ENCODE results near the gene KRI1. TPM values are rescaled to one million over a fixed set of nuclear protein-coding genes. Genes with fewer than 3 reads are reported as not detected.

KRI1 gene
- polyA plus RNA-seq (2013, experiment 1 of 2; ENCODE audit: insufficient read length), result 23.2 TPM
- 20.4 TPM for polyA plus RNA-seq (2013, experiment 2 of 2; ENCODE audit: insufficient read length)

DNA sequence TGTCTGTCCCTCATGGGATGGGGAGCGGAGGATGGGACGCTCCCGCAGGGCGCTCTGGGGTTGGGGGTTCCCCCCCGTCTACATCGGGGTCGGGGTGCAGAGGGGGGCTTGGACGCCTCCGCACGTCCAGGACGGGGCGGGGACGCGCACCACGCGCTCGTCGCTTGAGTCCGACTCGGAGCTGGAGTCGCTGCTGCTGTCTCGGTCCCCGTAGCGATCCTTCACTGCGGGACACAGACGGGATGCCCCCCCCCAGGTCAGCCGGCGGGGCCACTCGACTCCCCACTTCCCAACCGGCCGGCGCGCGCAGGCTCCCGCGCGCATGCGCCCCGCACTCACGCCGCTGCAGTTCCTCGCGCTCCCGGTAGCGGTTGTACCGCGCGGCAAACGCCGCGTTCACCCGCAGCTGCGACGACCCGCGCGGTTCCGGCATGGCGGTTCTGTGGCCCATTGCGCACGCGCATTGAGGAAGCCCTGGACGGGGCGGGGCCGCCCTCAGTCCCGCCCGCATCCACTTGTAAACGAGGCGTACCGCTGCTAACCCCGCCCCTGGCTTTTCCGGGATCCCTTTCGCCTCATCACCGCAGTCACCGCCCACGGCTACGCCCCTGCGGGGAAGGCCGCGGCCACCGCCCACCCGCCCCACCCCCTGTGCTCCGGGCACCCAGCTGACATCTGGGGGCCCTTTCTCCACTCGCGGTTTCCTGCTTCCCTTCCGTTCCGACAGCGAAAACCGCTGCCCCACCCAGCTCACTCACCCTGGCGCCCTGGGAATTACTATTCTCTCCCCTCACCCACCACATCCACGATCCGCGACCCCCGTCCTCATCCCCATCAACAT is at the start of gene KRI1:
Gene KRI1 (minus strand): TSS at position 444 of the 841 bp plus-strand sequence. CDS start 11 bp downstream, at position 433.
- peak; percentile 97 for DNase-seq

DNA sequence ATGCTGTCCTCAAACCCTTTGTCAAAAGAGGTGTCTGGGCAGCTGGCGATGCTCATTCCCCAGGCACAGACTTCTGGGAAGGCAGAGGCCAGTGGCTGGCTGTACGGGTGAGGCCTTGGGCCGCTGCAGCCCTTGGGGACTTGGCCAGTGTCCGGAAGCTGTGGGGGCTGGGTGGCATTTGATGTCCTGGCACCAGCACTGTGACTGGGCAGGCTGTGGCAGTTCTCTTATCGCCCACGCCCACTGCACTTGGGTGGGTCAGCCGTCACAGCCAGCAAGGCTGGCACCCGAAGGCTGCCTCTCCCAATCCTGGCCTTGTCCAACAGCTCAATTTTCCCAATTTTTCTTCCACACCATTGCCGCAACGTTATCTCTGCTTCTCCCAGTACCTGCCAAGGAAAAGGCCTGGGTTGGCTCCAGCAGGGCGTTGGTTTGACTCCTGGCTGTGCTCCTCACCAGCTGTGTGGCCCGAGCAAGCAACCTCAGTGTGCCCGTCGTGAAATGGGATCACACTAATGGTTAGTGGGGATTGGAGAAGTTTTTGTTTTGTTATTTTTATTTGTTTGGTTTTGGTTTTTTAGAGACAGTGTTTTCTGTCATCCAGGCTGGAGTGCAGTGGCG is 46.8 kb upstream of the KRI1 start:
- DNase-seq, result no peak

DNA sequence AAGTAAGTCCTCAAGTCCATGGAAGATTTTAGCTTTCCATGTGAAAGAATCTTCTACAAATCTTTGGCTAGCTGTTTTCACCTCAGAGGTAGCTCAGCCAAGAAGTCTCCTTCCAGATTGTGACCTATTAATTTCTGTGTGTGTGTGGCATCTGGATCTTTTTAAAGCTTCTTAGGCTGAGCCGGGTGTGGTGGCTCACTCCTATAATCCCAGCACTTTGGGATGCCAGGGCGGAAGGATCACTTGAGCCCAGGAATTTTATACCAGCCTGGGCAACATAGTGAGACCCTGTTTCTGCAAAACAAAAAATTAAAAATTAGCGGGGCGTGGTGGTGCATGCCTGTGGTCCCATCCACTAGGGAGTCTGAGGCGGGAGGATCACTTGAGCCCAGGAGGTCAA is 46.1 kb upstream of the KRI1 start:
- DNase-seq, result no peak

DNA sequence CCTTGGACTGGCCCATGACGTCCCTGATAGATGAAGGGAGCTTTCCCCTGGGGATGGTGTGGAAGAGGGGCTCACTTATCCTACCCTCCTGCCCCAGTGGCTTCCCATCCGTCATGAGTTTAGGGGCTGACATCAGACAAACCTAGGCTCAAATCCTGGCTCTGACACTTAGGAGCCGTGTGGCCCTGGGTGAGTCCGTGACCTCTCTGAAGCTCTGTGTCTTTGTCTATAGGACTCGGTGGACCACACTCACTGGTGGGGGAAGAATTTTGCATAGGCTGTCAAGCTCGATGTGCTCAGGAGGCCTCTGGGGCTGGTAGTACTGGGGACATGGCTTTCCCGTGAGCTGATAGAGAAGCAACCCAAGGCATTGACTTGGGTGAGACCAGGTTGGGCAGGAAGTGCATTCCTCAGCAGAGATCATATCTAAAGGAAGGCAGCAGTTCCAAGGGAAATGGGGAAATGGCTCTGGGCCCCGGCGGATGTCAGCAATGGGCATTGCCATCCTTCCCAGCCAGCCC is 38.7 kb upstream of the KRI1 start:
- DNase-seq, result no peak

DNA sequence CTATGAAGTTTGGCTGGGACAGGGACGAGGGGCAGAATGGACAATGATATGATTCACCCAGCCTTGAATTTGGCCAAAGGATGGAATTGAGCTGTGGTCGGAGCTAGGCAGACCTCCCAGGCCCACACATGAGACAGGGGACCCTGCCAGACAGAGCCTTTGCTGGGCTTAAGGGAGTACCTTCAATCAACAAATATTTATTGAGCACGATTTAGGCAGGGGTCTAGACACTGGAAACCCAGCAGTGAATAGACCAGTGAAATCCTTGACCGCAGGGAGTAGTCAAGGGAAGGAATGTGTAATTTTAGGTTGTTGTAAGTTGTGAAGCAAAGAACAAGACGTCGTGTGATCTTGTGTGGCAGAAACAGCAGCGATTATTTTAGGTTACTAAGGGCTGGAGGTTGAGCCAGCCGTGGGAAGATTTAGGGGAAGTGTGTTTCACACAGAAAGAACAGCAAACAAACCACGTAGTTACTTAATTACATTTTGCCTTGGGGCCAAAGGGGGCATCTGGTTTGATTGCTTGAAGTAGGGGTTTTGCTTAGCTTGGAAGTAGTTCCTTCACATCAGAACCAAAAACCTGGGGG is 38.2 kb upstream of the KRI1 start:
- DNase-seq, result no peak

DNA sequence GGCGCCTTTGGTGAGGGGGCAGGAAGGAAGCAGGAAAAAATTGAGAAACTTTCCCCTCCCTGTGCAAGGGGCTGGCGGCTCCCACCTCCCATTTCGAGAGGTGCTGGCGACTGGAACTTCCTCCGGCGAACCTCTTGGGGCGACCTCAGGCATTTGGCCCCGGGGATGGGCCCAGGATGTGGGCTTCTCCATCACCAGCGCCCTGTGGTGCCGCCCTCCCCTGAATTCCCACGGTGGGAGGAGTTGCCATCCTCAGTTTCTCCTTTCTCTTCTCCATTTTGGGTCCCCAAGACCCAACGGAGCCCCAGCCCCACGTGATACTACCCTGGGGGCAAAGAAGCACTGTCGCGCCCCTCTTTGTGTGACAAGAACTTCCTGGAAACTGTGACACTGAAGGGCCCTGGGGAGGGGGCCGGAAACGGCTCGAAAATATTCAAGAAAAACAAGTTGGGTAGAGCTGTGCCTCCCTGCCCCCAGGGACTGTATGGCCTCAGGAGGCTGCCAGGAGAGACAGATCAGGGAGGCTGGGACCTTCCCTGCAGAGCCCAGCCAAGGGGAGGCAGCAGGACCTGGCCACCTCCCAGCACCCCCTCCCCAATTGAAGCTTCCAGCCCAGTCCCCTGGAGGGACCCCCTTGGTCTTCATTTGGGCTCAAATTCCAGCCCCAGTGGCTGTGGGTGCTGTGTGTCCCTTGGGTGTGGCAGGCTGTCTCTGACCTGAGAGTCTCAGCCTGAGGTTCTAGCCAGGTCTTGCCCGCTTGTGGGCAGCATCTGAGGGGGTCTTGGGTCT is 37.5 kb upstream of the KRI1 start:
- peak; percentile 26 for DNase-seq

DNA sequence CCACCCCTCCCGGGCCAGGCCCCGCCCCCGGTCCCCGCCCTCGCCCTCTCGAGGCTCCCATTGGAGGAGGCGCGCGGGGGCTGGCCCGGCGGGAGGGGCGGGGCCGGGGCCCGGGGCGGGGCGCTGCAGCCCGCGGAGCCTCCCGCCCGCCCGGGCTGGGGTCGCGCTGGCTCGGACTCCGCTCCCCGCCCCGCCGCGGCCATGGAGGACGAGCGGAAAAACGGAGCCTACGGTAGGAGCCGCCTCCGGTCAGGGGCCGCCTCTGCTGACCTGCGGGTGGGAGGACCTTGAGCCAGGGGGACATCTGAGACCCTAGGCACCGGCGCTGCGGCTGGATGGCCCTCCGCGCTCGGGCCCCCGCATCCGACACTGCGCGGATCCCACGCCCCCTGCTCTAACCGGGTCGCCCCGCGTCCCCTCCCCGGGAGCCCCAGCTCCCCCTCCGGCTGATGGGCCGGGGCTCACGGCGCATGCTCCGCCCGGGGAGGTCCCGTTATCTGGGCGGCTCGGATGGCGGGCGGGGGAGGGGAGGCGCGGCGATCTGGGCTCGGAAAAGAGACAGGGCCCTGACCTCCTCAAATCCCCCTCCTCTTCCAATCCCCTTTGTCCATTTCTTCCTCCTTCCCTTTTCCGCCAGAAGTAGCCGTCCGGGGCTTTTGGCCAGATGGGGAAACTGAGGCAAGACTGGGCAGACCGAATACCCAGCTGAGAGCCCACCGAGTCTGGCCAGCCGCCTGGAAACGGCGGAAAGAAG is 36.7 kb upstream of the KRI1 start:
- peak; percentile 74 for DNase-seq

DNA sequence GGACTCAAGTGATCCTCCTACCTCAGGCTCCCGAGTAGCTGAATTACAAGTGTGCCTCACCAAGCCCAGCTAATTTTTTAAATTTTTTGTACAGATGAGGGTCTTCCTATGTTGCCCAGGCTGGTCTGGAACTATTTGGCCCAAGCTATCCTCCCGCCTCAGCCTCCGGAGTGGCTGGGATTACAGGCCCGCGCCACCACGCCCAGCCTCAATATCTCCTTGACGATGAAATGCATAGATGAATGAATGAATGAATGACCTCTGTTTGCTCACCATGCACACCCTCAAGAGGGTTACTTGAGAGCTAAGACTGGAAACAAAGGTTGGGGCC is 36.2 kb upstream of the KRI1 start:
- DNase-seq, result no peak

DNA sequence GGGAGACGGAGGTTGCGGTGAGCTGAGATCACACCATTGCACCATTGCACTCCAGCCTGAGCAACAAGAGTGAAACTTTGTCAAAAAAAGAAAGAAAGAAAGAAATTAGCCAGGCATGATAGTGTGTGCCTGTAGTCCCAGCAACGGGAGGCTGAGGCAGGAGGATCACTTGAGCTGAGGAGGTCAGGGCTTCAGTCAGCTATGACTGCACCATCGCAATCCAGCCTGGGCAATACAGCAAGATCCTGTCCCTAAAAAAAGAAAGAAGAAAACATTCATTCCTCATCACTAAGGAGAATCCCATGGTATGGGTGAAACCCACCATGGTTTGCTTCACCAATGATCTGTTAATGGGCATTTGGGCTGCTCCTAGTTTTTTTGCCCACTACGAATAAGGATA is 34.3 kb upstream of the KRI1 start:
- no peak for DNase-seq

DNA sequence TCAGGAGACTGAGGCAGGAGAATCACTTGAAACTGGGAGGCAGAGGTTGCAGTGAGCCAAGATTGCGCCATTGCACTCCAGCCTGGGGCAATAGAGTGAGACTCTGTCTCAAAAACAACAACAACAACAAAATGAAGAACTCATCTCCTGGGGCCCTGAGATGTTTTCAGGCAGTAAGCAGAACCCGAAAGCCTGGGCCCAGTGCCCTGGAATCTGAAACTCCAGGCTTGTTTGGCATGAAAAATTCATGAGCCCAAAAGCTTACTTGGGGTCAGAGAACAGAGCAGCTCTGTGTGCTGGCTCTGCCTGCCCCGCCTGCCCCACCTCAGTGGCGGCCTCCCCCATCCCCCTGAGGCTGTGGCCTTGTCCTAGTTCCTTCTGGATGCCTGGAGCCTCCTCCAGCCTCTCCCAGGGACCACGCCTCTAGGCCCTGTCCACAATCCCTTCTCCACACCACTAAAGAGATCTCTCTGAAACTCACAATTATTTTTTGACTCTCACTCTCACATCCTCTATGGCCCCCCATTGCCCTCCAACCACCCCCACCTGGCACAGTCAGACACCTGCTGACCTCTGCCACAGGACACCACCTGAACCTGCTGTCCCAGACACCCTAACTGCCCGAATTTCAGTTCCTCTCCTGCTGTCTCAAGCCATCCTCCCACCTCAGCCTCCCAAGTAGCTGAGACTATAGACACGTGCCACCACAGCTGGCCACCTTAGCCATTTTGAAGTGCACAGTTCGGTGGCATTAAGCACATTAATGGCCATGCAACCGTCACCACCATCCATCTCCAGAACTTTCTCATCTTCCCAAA is 28.2 kb upstream of the KRI1 start:
- no peak for DNase-seq

DNA sequence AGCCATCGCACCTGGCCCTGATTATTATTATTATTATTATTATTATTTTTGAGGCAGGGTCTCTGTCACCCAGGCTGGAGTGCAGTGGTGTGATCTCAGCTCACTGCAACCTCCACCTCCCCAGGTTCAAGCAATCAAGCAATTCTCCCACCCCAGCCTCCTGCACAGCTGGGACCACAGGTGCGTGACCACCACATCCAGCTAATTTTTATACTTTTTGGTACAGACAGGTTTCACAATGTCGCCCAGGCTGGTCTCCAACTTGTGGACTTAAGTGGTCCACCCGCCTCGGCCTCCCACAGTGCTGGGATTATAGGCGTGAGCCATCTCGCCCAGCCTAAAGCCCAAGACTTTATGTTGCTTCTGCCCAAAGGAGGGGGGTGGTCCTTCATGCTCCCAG is 27.3 kb upstream of the KRI1 start:
- no peak for DNase-seq

DNA sequence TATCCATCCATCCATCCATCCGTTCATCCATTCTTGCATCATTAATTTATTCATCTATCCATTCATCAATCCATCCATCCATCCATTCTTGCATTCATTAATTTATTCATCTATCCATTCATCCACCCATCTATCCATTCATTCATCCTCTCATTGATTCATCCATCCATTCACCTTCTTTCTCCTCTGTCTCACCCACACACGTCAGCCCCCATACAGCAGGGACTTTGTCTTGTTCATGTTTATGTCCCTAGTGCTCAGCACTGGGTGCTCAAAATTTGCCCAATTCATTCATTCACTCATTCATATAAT is 22.0 kb upstream of the KRI1 start:
- DNase-seq, result no peak

DNA sequence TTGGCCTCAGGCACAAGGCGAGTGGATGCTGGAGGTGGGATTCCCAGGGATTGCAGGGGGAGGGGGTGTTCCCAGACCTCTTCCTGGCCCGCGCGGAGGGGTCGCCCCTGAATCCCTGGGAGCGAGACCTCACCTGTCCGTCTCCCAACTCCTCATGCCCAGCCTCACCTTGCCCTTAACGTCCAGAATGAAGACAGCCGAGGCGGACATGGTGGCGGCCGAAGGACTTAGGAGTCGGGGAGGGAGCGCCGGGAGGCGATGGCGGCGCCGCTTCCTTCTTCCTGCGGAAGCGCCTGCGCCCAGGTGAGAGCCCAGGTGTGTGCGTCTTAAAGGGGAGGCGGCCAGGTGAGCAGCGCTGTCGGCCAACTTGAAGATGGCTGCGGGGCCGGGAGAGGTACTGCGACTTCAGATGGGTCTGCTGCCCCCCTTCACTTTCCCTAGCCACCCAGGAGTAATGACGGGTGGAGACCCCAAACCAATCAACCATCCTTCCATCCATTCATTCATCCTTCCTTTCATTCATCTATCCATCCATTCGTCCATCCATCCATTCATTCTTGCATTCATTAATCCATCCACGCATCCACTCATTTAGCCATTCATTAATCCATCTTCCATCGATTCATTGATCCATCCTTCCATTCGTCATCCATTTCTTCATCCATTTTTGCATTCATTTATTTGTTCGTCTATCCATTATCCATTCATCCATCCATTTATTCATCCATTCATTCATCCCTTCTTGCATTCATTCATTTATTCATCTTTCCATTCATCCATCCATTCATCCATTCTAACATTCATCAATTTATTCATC is 21.4 kb upstream of the KRI1 start, which contains the start of gene AP1M2:
Gene AP1M2 (minus strand): TSS at position 291 of the 817 bp plus-strand sequence. CDS start 81 bp downstream, at position 210.
- no peak for DNase-seq

DNA sequence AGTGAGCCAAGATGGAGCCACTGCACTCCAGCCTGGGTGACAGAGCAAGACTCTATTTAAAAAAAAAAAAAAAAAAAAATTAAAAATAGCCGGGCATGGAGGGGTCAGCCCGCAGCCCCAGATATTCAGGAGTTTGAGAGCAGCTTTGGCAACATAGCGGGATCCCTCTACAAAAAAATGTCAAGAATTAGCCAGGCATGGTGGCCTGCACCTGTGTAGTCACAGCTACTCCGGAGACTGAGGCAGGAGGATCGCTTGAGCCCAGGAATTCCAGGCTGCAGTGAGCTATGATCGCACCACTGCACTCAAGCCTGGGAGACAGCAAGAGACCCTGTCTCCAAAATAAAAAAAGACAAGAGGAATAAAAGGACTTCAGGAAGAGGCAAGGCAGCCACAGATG is 20.6 kb upstream of the KRI1 start:
- no peak for DNase-seq

DNA sequence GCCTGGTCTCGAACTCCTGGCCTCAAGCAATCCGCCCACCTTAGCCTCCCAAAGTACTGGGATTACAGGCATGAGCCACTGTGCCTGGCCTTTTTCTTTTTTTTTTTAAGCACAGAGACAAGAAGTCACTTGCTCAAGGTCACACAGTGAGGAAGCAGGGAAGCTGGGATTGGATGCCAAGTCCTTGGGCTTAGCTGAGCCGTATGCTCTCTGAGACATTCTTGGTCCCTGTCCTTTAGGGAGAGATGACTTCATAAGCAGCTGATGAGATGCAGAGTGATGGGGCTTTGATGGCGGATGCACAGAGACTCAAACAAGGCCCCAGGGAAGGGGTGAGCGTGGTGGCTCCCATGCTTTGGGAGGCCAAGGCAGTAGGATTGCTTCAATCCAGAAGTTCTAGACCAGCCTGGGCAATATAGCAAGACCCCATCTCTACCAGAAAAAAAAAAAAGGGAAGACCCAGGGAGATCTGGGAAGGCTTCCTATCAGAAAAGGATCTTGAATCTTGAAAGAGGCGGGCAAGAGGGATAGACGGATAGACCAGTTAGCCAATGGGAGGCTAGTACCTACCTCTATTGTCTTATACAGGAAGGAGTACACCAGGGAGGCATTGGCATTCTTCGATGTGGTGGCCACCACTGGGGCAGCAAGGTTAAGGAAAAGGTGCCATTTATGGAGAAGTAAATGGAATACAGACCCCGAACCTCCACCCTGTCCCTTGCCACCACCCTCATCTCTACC is 17.4 kb upstream of the KRI1 start:
- no peak for DNase-seq

DNA sequence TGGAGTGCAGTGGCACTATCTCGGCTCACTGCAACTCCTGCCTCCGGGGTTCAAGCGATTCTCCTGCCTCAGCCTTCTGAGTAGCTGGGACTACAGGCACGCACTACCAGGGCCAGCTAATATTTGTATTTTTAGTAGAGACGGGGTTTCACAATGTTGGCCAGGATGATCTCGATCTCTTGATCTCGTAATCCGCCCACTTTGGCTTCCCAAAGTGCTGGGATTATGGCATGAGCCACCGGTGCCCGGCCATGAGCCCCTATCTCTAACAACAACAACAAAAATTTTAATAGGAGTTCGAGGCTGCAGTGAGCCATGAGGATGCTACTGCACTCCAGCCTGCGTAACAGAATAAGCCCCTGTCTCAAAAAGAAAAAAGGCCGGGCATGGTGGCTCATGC is 16.3 kb upstream of the KRI1 start:
- no peak for DNase-seq

DNA sequence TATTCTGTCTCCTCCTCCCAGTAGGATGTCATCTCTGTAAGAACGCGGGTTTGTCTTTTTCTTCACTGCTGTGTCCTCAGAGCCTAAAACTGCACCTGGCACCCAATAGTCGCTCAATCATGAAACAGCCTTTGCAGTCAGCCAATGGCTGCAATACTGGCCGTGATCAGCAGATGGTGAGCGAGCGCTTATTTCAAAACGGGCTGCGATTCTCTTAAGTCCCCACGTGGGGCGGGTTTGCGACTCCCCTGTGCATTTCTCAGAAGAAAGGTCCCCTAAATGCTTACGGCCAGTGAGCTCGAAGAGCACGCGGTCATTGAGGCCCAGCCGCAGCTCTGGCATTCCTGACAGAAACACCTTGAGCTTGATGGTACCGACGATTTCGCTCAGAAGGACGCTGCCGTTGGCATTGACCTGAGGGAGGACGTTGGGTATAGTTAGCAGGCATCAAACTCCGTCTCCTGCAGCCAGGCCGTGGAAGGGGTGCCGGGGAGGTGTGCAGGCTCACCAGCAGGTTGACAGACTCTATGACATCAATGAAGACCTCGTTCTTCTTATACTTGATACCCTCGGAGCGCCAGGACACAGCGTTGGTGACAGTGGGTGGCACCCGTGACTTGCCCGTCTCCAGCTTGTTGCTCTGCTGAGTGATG is 15.3 kb upstream of the KRI1 start:
- DNase-seq, result peak; percentile 87

DNA sequence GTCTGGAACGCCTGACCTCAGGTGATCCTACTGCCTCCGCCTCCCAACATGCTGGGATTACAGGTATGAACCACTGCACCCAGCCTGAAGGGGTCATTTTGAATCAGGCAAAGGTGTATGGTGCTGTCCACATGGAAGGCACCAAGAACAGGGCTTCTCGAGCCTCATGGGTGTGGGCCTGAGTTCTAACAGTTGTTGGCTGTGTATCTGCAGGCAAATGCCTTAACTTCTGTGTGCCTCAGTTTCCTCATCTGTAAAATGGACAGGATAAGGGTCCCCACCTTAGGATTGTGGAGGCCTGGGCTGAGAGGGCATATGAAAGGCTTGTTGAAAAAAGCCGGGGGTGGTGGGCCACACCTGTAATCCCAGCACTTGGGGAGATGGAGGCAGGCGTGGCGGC is 12.1 kb upstream of the KRI1 start:
- no peak for DNase-seq
